Mesendoderm (in vitro differentiated cells): Measurements from ENCODE around the gene CDK14.
"Not testable (repeated sequence)": the region's sequence is repeated elsewhere in the genome, so short reads cannot be mapped to it uniquely, and the experiment has no call there.

Source experiments
- DNase-seq: peaks from one replicate; pipeline ENCODE4 v3.0.0; 2013
- H2AK5ac ChIP-seq: 2 replicates; pipeline ENCODE4 v1.6.1; 2013; ENCODE audit warnings: low read length, inconsistent platforms
- H2BK120ac ChIP-seq: 2 replicates; pipeline ENCODE4 v1.6.1; 2013; ENCODE audit warnings: low read depth, mild to moderate bottlenecking, low read length, moderate library complexity, mixed read lengths
- H2BK15ac ChIP-seq: replicated peaks from 2 replicates; pipeline ENCODE4 v1.6.1; 2013; ENCODE audit warnings: low read depth, mild to moderate bottlenecking, moderate library complexity
- H2BK5ac ChIP-seq: 2 replicates; pipeline ENCODE4 v1.6.1; 2013; ENCODE audit warnings: low read length, inconsistent platforms
- H3K18ac ChIP-seq: 2 replicates; pipeline ENCODE4 v1.6.1; 2013; ENCODE audit warnings: mild to moderate bottlenecking, low read length, mixed read lengths
- H3K23ac ChIP-seq: one replicate; pipeline ENCODE4 v1.6.1; 2013; ENCODE audit warnings: low read length
- H3K27ac ChIP-seq: 2 replicates; pipeline ENCODE4 v1.5.1; 2013; ENCODE audit warnings: low read depth, mild to moderate bottlenecking, inconsistent platforms, low read length, moderate library complexity
- H3K27me3 ChIP-seq: 2 replicates; pipeline ENCODE4 v1.6.1; 2013; ENCODE audit warnings: low read length, control low read depth, mild to moderate bottlenecking, inconsistent platforms; ENCODE audit not compliant: insufficient read depth, poor library complexity
- H3K36me3 ChIP-seq: 2 replicates; pipeline ENCODE4 v1.6.1; 2013; ENCODE audit warnings: low read length, inconsistent platforms; ENCODE audit not compliant: control insufficient read depth, insufficient read depth
- H3K4ac ChIP-seq: one replicate; pipeline ENCODE4 v1.6.1; 2013; ENCODE audit warnings: low read depth, mild to moderate bottlenecking, low read length, moderate library complexity
- H3K4me1 ChIP-seq: 2 replicates; pipeline ENCODE4 v1.6.1; 2013; ENCODE audit warnings: low read depth, low read length, inconsistent platforms; ENCODE audit not compliant: control insufficient read depth
- H3K4me2 ChIP-seq: 2 replicates; pipeline ENCODE4 v1.6.1; 2013; ENCODE audit warnings: low read length
- H3K4me3 ChIP-seq: 2 replicates; pipeline ENCODE4 v1.5.1; 2013; ENCODE audit warnings: mild to moderate bottlenecking, low read length
- H3K56ac ChIP-seq: one replicate; pipeline ENCODE4 v1.6.1; 2013; ENCODE audit warnings: low read length
- H3K79me1 ChIP-seq: 2 replicates; pipeline ENCODE4 v1.6.1; 2013; ENCODE audit warnings: low read length, inconsistent platforms
- H3K79me2 ChIP-seq: 2 replicates; pipeline ENCODE4 v1.6.1; 2013; ENCODE audit warnings: mild to moderate bottlenecking, low read length; ENCODE audit not compliant: control insufficient read depth, insufficient read depth
- H3K9ac ChIP-seq: 2 replicates; pipeline ENCODE4 v1.6.1; 2013; ENCODE audit warnings: low read length, inconsistent platforms
- H4K5ac ChIP-seq: one replicate; pipeline ENCODE4 v1.6.1; 2013; ENCODE audit warnings: low read length
- H4K8ac ChIP-seq: one replicate; pipeline ENCODE4 v1.6.1; 2013; ENCODE audit warnings: low read depth, mild to moderate bottlenecking, control low read depth, low read length, moderate library complexity
- WGBS: extraction: QIAGEN DNeasy Blood & Tissue Kit; methylation state at CpG from one replicate; pipeline ENCODE4 v1.1.7; 2013; ENCODE audit warnings: low lambda C conversion rate, missing lambda C conversion rate; ENCODE audit not compliant: insufficient coverage; ENCODE audit errors: extremely low coverage; 5-methylcytosine and 5-hydroxymethylcytosine counted together

Gene CDK14

DNA sequence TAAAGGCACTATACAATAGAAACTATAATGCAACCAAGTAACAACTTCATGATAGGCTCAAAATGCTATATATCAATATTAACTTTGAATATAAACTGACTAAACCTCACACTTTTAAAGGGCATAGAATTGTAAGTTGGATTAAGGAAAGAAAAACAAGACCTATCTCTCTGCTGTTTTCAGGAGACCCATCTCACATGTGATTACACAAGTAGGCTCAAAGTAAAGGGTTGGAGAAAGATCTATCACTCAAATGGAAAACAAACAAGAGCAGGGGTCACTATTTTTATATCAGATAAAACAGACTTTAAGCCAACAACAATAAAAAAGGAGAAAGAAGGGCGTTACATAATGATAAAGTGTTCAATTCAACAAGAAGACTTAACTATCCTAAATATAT, 155.5 kb downstream of the CDK14 start:
- H2BK15ac ChIP-seq: no peak overlapping the region
- no peaks in the 10 kb centered on the region for H3K4me1 ChIP-seq
- H3K27ac ChIP-seq: no peak overlapping the region
- DNase-seq: no peak
- no peak overlapping the region for H3K9ac ChIP-seq
- H3K79me1 ChIP-seq: no peaks in the 10 kb centered on the region
- H4K8ac ChIP-seq: no peak overlapping the region
- H4K5ac ChIP-seq: no peak overlapping the region
- H2BK5ac ChIP-seq: no peak overlapping the region
- no peak overlapping the region for H2AK5ac ChIP-seq
- no peak overlapping the region for H3K4me2 ChIP-seq
- no peaks in the 10 kb centered on the region for H3K36me3 ChIP-seq
- no peak overlapping the region for H3K4ac ChIP-seq
- no peak overlapping the region for H2BK120ac ChIP-seq
- H3K79me2 ChIP-seq: no peaks in the 10 kb centered on the region
- no peaks in the 10 kb centered on the region for H3K27me3 ChIP-seq
- WGBS: no CpG with 5 or more reads among the region's 1 CpG
- H3K56ac ChIP-seq: no peak overlapping the region
- H3K18ac ChIP-seq: no peak overlapping the region
- H3K23ac ChIP-seq: no peak overlapping the region
- H3K4me3 ChIP-seq: no peak overlapping the region

DNA sequence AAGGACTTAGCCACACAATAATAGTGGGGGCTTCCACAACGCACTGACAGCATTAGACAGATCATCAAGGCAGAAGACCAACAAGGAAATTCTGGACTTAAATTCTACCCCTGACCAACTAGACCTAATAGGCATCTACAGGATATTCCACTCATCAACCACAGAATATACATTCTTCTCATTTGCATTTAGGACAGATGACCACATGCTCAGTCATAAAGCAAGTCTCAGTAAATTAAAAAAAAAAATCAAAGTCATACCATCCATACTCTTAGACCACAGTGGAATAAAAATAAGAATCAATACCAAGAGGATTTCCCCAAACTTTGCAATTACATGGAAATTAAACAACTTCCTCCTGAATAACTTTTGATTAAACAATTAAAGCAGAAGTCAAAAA, 155.9 kb downstream of the CDK14 start:
- Histone ChIP-seq H2AK5ac (no peak overlapping the region), H3K23ac (no peak overlapping the region), H2BK5ac (no peak overlapping the region), H3K27me3 (no peaks in the 10 kb centered on the region), H3K9ac (no peak overlapping the region), H3K4ac (no peak overlapping the region), H3K36me3 (no peaks in the 10 kb centered on the region), H3K79me2 (no peaks in the 10 kb centered on the region), H2BK15ac (no peak overlapping the region), H3K4me1 (no peaks in the 10 kb centered on the region), H3K4me2 (no peak overlapping the region), H4K5ac (no peak overlapping the region), H4K8ac (no peak overlapping the region), H3K18ac (no peak overlapping the region), H3K4me3 (no peak overlapping the region), H2BK120ac (no peak overlapping the region), H3K27ac (no peak overlapping the region), H3K56ac (no peak overlapping the region), H3K79me1 (no peaks in the 10 kb centered on the region)
- no CpG with 5 or more reads among the region's 1 CpG for WGBS
- DNase-seq: no peak

DNA sequence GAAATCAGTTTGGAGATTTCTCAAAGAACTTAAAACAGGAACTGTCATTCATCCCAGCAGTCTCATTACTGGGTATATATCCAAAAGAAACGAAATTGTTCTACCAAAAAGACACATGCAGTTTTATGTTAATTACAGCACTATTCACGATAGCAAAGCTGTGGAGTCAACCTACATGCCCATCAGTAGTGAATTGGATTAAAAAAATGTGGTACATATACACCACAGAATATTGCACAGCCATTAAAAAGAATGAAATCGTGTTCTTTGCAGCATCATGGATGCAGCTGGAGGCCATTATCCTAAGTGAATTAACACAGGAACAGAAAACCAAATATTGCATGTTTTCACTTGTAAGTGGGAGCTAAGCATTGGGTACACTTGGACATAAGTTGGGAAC, 158.9 kb downstream of the CDK14 start:
- DNase-seq: no peak
- Histone ChIP-seq H3K4me1 (no peaks in the 10 kb centered on the region), H2BK5ac (no peak overlapping the region), H3K4ac (no peak overlapping the region), H4K5ac (no peak overlapping the region), H3K79me1 (no peaks in the 10 kb centered on the region), H3K79me2 (no peaks in the 10 kb centered on the region), H3K9ac (no peak overlapping the region), H3K56ac (no peak overlapping the region), H3K4me3 (no peak overlapping the region), H3K23ac (no peak overlapping the region), H3K4me2 (no peak overlapping the region), H2AK5ac (no peak overlapping the region), H3K27ac (no peak overlapping the region), H3K36me3 (no peaks in the 10 kb centered on the region), H3K27me3 (no peaks in the 10 kb centered on the region), H2BK120ac (no peak overlapping the region), H4K8ac (no peak overlapping the region), H3K18ac (no peak overlapping the region), H2BK15ac (no peak overlapping the region)
- WGBS: no CpG with 5 or more reads among the region's 3 CpGs

DNA sequence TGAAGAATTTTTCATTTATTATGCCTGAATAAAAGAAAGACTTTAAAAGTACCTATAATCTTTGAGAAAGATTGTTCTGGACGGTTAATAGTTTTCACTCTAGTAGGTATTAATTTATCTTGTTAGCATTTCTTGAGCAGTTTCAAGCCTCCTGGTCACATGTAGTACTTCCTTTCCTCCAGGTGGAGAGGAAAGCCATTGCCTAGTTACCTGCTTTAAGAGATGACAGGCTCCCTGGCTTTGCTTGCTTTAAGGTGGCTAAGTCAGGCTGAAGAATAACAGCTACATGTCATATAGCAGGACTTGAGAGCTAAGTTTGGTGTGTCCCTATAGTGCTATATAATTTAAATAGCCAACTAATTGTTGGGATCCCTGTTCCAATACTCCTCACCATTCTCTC, 160.2 kb downstream of the CDK14 start:
- H2BK15ac ChIP-seq: no peak overlapping the region
- DNase-seq: no peak
- H2BK5ac ChIP-seq: no peak overlapping the region
- H3K27ac ChIP-seq: no peak overlapping the region
- no peak overlapping the region for H3K4me2 ChIP-seq
- no peak overlapping the region for H3K56ac ChIP-seq
- no peaks in the 10 kb centered on the region for H3K4me1 ChIP-seq
- no peak overlapping the region for H4K8ac ChIP-seq
- no peaks in the 10 kb centered on the region for H3K79me1 ChIP-seq
- H3K79me2 ChIP-seq: no peaks in the 10 kb centered on the region
- no peaks in the 10 kb centered on the region for H3K27me3 ChIP-seq
- WGBS: no CpG with 5 or more reads among the region's 1 CpG
- H3K18ac ChIP-seq: no peak overlapping the region
- no peak overlapping the region for H4K5ac ChIP-seq
- no peak overlapping the region for H2AK5ac ChIP-seq
- H3K4me3 ChIP-seq: no peak overlapping the region
- H3K4ac ChIP-seq: no peak overlapping the region
- no peak overlapping the region for H3K23ac ChIP-seq
- H2BK120ac ChIP-seq: no peak overlapping the region
- no peak overlapping the region for H3K9ac ChIP-seq
- no peaks in the 10 kb centered on the region for H3K36me3 ChIP-seq

DNA sequence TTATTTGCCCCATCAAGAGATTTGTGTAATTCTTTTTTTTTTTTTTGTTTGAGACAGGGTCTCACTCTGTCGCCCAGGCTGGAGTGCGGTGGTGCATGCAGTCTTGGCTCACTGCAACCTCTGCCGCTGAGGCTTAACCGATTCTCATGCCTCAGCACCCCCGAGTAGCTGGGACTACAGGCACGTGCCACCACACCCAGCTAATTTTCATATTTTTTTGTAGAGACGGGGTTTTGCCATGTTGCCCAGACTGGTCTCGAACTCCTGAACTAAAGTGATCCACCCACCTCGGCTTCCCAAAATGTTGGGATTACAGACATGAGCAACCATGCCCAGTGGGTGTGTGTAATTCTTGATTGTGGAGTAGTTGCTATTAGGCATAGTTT, 161.4 kb downstream of the CDK14 start:
- not testable (repeated sequence) for H3K4me2 ChIP-seq, H2BK15ac ChIP-seq, H3K36me3 ChIP-seq, H3K27me3 ChIP-seq, DNase-seq, H3K79me1 ChIP-seq, H3K23ac ChIP-seq, H3K79me2 ChIP-seq, H3K56ac ChIP-seq, H2AK5ac ChIP-seq, H3K18ac ChIP-seq, H3K27ac ChIP-seq, H4K5ac ChIP-seq, H4K8ac ChIP-seq, H3K4me3 ChIP-seq, H3K4ac ChIP-seq, H3K9ac ChIP-seq, H3K4me1 ChIP-seq, H2BK5ac ChIP-seq, H2BK120ac ChIP-seq
- WGBS: no CpG with 5 or more reads among the region's 9 CpGs

DNA sequence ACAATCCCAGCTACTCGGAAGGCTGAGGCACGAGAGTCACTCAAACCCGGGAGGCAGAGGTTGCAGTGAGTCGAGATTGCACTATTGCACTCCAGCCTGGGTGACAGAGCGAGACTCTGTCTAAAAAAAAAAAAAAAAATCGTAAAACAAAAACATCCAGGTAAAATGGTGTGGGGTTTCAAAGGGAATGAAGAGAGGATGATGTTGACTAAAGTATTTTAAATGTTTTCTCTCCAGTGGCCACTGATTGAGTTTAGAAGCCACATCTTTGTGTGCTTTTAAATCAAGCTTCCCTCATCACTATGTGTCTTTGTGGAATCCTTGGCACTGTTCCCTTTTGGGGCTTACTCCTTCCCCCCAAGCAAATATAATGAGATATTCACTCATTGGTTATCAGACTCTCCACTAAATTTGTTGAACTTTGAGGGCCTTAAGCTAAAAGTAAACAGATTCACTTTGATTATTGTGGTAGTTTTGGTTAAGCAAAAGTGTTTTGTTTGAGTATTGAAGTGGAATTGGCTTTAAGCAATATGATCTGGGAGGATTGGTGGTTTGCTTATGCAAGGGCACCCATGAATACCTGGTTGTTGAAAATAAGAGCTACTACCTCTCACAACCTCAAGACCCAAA, 162.9 kb downstream of the CDK14 start:
- Histone ChIP-seq H3K79me2 (no peaks in the 10 kb centered on the region), H3K27ac (no peak overlapping the region), H2BK120ac (no peak overlapping the region), H4K5ac (no peak overlapping the region), H3K56ac (no peak overlapping the region), H4K8ac (no peak overlapping the region), H3K23ac (no peak overlapping the region), H2BK5ac (no peak overlapping the region), H3K4ac (no peak overlapping the region), H3K36me3 (no peaks in the 10 kb centered on the region), H2BK15ac (no peak overlapping the region), H2AK5ac (no peak overlapping the region), H3K18ac (no peak overlapping the region), H3K79me1 (no peaks in the 10 kb centered on the region), H3K9ac (no peak overlapping the region), H3K4me3 (no peak overlapping the region), H3K4me2 (no peak overlapping the region), H3K27me3 (no peaks in the 10 kb centered on the region), H3K4me1 (peaks cover 2% of the 10 kb centered on the region)
- WGBS: no CpG with 5 or more reads among the region's 6 CpGs
- no peak for DNase-seq
